ENCODE measurements around the gene SMARCA2.

The SMARCA2 gene

GRCh38 chr9:2043243-2043642, 28.1 kb downstream of the SMARCA2 start:
- no peak for DNase-seq

GRCh38 chr9:2043881-2044462, 28.8 kb downstream of the SMARCA2 start:
- no peak for DNase-seq

DNA sequence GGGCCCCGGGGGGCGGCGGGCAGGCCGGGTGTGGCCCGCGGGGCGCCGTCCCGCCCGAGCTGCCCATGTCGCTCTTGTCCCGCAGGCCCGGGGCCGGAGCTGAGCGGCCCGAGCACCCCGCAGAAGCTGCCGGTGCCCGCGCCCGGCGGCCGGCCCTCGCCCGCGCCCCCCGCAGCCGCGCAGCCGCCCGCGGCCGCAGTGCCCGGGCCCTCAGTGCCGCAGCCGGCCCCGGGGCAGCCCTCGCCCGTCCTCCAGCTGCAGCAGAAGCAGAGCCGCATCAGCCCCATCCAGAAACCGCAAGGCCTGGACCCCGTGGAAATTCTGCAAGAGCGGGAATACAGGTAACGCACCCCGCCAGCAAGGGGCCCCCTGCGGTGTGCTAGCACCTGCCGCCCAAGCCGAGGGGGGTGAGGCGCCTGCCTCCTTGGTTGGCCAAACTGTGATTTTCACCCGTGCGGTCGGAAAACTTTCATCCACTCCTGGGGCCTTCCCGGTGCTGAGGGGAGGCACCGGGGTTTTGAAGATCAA, 32.1 kb downstream of the SMARCA2 start:
- DNase-seq: no peak

DNA sequence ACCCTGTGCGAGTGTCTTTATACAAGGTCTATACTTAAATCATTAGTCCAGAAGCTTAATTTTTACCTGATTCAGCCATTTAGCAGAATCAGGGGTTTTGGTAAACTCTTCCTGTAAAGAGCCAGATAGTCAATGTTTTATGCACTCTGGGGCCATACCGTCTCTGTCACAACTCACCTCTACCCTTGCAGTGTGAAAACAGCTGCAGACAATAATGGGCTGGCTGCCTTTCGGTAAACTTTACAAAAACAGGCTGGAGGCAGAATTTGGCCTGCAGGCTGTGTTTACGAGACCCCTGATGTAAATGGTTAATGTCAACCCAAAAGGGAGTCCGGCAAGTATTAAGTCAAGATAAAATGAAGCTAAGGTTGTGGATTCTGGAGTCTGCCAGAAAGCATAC, 32.8 kb downstream of the SMARCA2 start:
- DNase-seq: no peak

DNA sequence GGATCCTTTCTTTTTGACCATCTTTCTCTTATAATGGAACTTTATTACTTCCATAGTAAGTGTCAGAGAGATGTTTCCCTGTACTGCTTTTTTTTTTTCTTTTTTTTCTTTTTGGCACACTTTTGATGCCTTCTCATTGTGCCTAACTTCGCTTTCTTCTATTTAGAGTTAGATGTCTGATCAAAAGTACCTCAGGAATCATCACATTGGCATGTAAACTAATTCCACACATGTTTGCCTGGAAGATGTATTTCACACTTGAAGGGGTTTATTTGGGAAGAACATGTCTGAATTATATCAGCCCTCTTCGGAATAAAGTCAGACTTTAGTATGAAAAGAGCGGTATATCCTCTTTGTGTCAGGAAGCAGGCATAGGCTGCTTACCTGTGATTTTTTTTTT, 35.1 kb downstream of the SMARCA2 start:
- DNase-seq: no peak

- no peak for DNase-seq
These were observed 39.0 kb downstream of the SMARCA2 start for GRCh38 chr9:2053883-2054845.

DNA sequence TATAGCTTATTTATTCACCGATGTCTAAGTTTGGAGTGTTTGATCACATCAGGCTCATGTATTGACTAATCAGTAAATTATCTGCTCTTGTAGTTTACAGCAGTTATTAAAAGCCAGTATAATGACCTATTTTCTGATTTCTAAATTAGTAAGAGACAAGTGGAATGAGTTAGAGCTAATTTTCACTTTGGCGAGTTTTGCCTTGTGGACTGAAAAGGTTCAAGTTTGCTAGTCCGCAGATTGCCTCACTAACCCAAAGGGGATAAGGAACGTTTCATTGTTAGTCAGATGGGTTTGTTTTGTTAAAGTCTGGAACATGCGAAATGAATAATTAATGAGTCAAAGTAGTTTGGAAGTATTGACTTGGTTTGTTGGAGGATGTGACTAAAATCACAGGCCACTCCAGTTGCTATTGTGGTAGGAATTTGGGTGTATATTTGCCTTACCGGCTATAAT, 40.1 kb downstream of the SMARCA2 start:
- DNase-seq: no peak

- DNase-seq: no peak
These were observed 44.3 kb downstream of the SMARCA2 start for GRCh38 chr9:2059274-2059929.

- DNase-seq: no peak
These were observed 45.3 kb downstream of the SMARCA2 start for GRCh38 chr9:2060424-2060823.

- no peak for DNase-seq
These were observed 50.6 kb downstream of the SMARCA2 start for GRCh38 chr9:2065704-2066103.

- DNase-seq: no peak
These were observed 51.4 kb downstream of the SMARCA2 start for GRCh38 chr9:2066312-2067273.

- DNase-seq: no peak
These were observed 57.7 kb downstream of the SMARCA2 start for GRCh38 chr9:2072752-2073405.

DNA sequence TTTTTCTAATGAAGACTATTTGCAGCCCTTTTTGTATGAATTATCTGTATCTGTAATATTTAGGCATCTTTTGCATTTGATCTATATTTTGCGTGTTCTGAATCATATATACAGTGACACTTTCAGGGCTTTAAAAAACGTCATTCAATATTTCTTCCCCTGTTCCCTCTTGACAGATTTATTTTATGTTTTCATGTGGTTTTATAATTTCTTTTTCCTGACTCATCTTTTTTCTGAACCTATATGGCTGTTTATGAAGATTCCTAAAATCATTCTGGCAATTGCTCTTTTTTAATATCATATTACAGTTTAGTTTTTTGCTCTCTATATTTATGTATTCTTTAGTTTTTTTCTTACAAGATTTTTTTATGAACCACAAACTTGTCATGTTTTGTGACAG, 67.6 kb downstream of the SMARCA2 start:
- no peak for DNase-seq

- DNase-seq: no peak
These were observed 68.3 kb downstream of the SMARCA2 start for GRCh38 chr9:2083479-2083878.

- no peak for DNase-seq
These were observed 70.6 kb downstream of the SMARCA2 start for GRCh38 chr9:2085716-2086115.

DNA sequence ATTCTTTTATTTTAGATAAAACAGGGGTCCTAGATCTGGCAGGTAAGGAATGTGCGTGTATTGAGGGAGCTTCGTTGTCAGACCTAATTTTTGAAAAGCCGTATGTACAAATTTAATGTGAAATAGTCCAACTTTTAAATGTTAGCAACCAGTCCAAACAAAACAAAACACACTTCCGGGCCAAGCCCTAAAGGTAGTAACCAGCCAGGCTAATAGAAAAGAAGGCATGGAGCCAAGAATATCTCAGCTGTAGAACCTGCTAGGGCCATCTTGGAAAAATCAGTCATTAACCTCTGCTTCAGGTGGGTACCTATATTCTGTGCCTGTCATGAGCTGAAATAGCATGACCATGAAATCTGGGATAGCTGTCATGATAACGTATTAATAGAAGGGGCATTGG, 71.0 kb downstream of the SMARCA2 start:
- no peak for DNase-seq

DNA sequence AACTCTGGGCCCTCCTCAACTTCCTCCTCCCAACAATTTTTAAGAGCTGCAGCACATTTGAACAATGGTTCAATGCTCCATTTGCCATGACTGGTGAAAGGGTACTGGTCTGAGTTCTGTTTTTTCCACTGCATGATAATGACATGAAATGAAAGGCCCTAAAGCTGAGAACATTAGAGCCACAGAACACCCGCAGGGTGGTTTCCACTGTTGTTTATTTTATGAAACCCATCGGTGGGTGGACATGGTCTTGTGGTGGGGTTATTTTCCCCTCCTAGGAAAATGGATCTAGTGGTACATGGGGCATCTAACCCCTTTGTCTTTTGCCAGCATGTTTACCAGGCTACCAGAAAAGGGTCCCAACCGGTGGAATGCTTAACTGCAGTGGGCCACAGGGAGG, 71.8 kb downstream of the SMARCA2 start:
- no peak for DNase-seq

- DNase-seq: no peak
These were observed 72.6 kb downstream of the SMARCA2 start for GRCh38 chr9:2087500-2088313.

GRCh38 chr9:2093920-2094597, 78.9 kb downstream of the SMARCA2 start:
- DNase-seq: no peak

- DNase-seq: no peak
These were observed 81.3 kb downstream of the SMARCA2 start for GRCh38 chr9:2096376-2096970.
